Nephron (organoid): ENCODE results near the gene GJC2.

Source experiments
- H3K27ac Mint-ChIP-seq, 3 experiments: 2 replicates each; pipeline ENCODE4 v1.8.0; 2020; ENCODE audit warnings: mixed read lengths in 3 of 3, mild to moderate bottlenecking in 2 of 3, moderate library complexity in 1 of 3
- H3K27me3 Mint-ChIP-seq: 2 replicates; pipeline ENCODE4 v1.8.0; 2021; ENCODE audit warnings: low read depth, mild to moderate bottlenecking, moderate library complexity, mixed read lengths
- H3K36me3 Mint-ChIP-seq: 2 replicates; pipeline ENCODE4 v1.8.0; 2020; ENCODE audit warnings: low read depth, mixed read lengths
- H3K4me1 Mint-ChIP-seq: 2 replicates; pipeline ENCODE4 v1.8.0; 2020; ENCODE audit warnings: mixed read lengths
- H3K4me3 Mint-ChIP-seq, 3 experiments: 2 replicates each; pipeline ENCODE4 v1.8.0; 2020; ENCODE audit warnings: mild to moderate bottlenecking in 3 of 3, mixed read lengths in 3 of 3, moderate library complexity in 2 of 3
- H3K9me3 Mint-ChIP-seq: 2 replicates; pipeline ENCODE4 v1.8.0; 2020; ENCODE audit warnings: mixed read lengths
- CTCF ChIP-seq, 3 experiments: fragments of 200-600 bp; sonication (generic); IDR thresholded peaks; one replicate each; pipeline ENCODE4 v1.5.0; 2021; ENCODE audit warnings: antibody characterized with exemption in 3 of 3; ENCODE audit not compliant: unreplicated experiment in 3 of 3

Gene GJC2

GRCh38 chr1:228164561-228165371 lies 15.0 kb downstream of the GJC2 start:
- no peaks in the 10 kb centered on the region for H3K9me3 Mint-ChIP-seq
- H3K27me3 Mint-ChIP-seq, result no peaks in the 10 kb centered on the region
- no peaks in the 10 kb centered on the region for H3K36me3 Mint-ChIP-seq
- H3K4me3 Mint-ChIP-seq, result peak overlapping the region; percentile 87 to 94 (median 94)
- no peak for TF ChIP-seq CTCF (IDR thresholded peaks at IDR 0.05; ENCODE audit: unreplicated experiment in 3 of 3)
- H3K27ac Mint-ChIP-seq, result peak overlapping the region; percentile 93 to 97 (median 96)
- peaks cover 20% of the 10 kb centered on the region for H3K4me1 Mint-ChIP-seq

GRCh38 chr1:228165372-228166169 lies 15.8 kb downstream of the GJC2 start, which contains the start of gene IBA57:
IBA57 (plus strand) TSS chr1:228165804; CDS start chr1:228165817, 13 bp downstream.
- peak; percentile 89 to 97 (median 93) for TF ChIP-seq CTCF (IDR thresholded peaks at IDR 0.05; ENCODE audit: unreplicated experiment in 3 of 3)
- H3K4me1 Mint-ChIP-seq, result peaks cover 20% of the 10 kb centered on the region
- peak within 1 kb of the TSS; percentile 93 to 97 (median 96) for H3K27ac Mint-ChIP-seq
- H3K27me3 Mint-ChIP-seq, result no peaks in the 10 kb centered on the region
- peak within 1 kb of the TSS; percentile 89 to 94 (median 94) for H3K4me3 Mint-ChIP-seq
- no peaks in the 10 kb centered on the region for H3K36me3 Mint-ChIP-seq
- no peaks in the 10 kb centered on the region for H3K9me3 Mint-ChIP-seq

- no peaks in the 10 kb centered on the region for H3K27me3 Mint-ChIP-seq
- H3K9me3 Mint-ChIP-seq, result no peaks in the 10 kb centered on the region
These were observed 16.6 kb downstream of the GJC2 start for GRCh38 chr1:228166170-228166936.

GRCh38 chr1:228168563-228169270 lies 19.0 kb downstream of the GJC2 start:
- Mint-ChIP-seq H3K4me3 (peak overlapping the region; percentile 54 to 79 (median 77)), H3K9me3 (no peaks in the 10 kb centered on the region), H3K4me1 (peaks cover 10% of the 10 kb centered on the region), H3K36me3 (no peaks in the 10 kb centered on the region), H3K27me3 (no peaks in the 10 kb centered on the region), H3K27ac (no peak overlapping the region)
- TF ChIP-seq CTCF (IDR thresholded peaks at IDR 0.05; ENCODE audit: unreplicated experiment in 3 of 3), result no peak

More at GRCh38 chr1:228166170-228166936, 16.6 kb downstream of the GJC2 start:
- Mint-ChIP-seq H3K27ac (peak overlapping the region; percentile 93 to 97 (median 96)), H3K4me1 (peaks cover 20% of the 10 kb centered on the region), H3K4me3 (peak overlapping the region; percentile 89), H3K36me3 (no peaks in the 10 kb centered on the region)
- peak in 2 of 3 experiments; percentile 12 to 14 for TF ChIP-seq CTCF (IDR thresholded peaks at IDR 0.05; ENCODE audit: unreplicated experiment in 3 of 3)

- Mint-ChIP-seq H3K9me3 (no peaks in the 10 kb centered on the region), H3K27ac (peak overlapping the region in 1 of 3 experiments; percentile 7), H3K27me3 (no peaks in the 10 kb centered on the region), H3K4me3 (peak overlapping the region; percentile 4 to 77 (median 77)), H3K36me3 (no peaks in the 10 kb centered on the region), H3K4me1 (peaks cover 10% of the 10 kb centered on the region)
- no peak for TF ChIP-seq CTCF (IDR thresholded peaks at IDR 0.05; ENCODE audit: unreplicated experiment in 3 of 3)
These were observed 19.6 kb downstream of the GJC2 start for GRCh38 chr1:228169345-228169744.
